KMS-11 (cell line): ENCODE measurements around the gene AASDH.

Source experiments
- H2AFZ ChIP-seq: fragments of 200-600 bp; sonication (generic); 2 replicates; pipeline ENCODE4 v1.6.1; 2016; ENCODE audit warnings: antibody characterized with exemption, mixed run types, low read depth
- H3K27ac ChIP-seq: fragments of 200-600 bp; sonication (generic); 2 replicates; pipeline ENCODE4 v1.6.1; 2016; ENCODE audit warnings: mild to moderate bottlenecking, mixed run types
- H3K27me3 ChIP-seq: fragments of 200-600 bp; sonication (generic); 2 replicates; pipeline ENCODE4 v1.6.1; 2017; ENCODE audit warnings: mild to moderate bottlenecking, low read depth, mixed run types, moderate library complexity; ENCODE audit not compliant: insufficient read depth
- H3K36me3 ChIP-seq: fragments of 200-600 bp; sonication (generic); 2 replicates; pipeline ENCODE4 v1.6.1; 2017; ENCODE audit warnings: mild to moderate bottlenecking, mixed run types; ENCODE audit not compliant: insufficient read depth
- H3K4me1 ChIP-seq: fragments of 200-600 bp; sonication (generic); 2 replicates; pipeline ENCODE4 v1.6.1; 2016; ENCODE audit warnings: mild to moderate bottlenecking, low read depth, mixed run types; ENCODE audit not compliant: poor library complexity, severe bottlenecking
- H3K4me2 ChIP-seq: fragments of 200-600 bp; sonication (generic); 2 replicates; pipeline ENCODE4 v1.7.0; 2016; ENCODE audit warnings: mild to moderate bottlenecking, mixed run types
- H3K4me3 ChIP-seq: fragments of 200-600 bp; sonication (generic); IDR thresholded peaks from 2 replicates; pipeline ENCODE4 v1.6.1; 2017; ENCODE audit warnings: low read depth, low read length, mixed read lengths; ENCODE audit not compliant: insufficient read depth
- H3K79me2 ChIP-seq: fragments of 200-600 bp; sonication (generic); 2 replicates; pipeline ENCODE4 v1.6.1; 2016; ENCODE audit warnings: low read depth, mixed run types; ENCODE audit not compliant: insufficient read depth
- H3K9ac ChIP-seq: fragments of 200-600 bp; sonication (generic); 2 replicates; pipeline ENCODE4 v1.6.1; 2016; ENCODE audit warnings: mild to moderate bottlenecking, mixed run types
- H4K20me1 ChIP-seq: fragments of 200-600 bp; sonication (generic); 2 replicates; pipeline ENCODE4 v1.6.1; 2016; ENCODE audit warnings: mild to moderate bottlenecking, mixed run types; ENCODE audit not compliant: insufficient read depth
- CTCF ChIP-seq: fragments of 200-600 bp; sonication (generic); conservative IDR thresholded peaks from 2 replicates; pipeline ENCODE4 v1.6.1; 2017; ENCODE audit warnings: low read depth, mild to moderate bottlenecking, antibody characterized with exemption, low read length, moderate library complexity, mixed read lengths

AASDH gene

DNA sequence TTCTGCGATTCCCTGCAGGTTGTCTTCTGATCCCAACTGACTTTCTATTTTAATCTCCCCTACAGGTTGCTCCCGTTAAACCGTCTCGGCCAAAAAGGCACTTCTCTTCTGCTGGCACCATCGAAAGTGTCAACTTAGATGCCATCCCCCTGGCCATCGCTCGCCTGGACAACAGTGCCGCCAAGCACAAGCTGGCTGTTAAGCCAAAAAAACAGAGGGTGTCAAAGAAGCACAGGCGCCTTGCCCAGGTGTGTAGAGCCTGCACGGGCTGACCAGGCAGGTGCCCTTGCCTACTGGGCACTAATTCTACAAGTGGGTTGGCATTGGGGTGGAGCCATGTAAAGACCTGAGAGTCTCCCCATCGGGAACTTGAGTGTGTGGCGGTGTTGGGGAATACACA, 74.2 kb downstream of the AASDH start:
- H3K27ac ChIP-seq: no peak overlapping the region
- H3K79me2 ChIP-seq: no peaks in the 10 kb centered on the region
- H3K27me3 ChIP-seq: no peaks in the 10 kb centered on the region
- H3K9ac ChIP-seq: no peak overlapping the region
- no peaks in the 10 kb centered on the region for H3K4me1 ChIP-seq
- H3K4me3 ChIP-seq: no peak overlapping the region
- no peaks in the 10 kb centered on the region for H3K36me3 ChIP-seq
- no peak overlapping the region for H2AFZ ChIP-seq
- no peak for TF ChIP-seq CTCF
- no peaks in the 10 kb centered on the region for H4K20me1 ChIP-seq
- no peak overlapping the region for H3K4me2 ChIP-seq

DNA sequence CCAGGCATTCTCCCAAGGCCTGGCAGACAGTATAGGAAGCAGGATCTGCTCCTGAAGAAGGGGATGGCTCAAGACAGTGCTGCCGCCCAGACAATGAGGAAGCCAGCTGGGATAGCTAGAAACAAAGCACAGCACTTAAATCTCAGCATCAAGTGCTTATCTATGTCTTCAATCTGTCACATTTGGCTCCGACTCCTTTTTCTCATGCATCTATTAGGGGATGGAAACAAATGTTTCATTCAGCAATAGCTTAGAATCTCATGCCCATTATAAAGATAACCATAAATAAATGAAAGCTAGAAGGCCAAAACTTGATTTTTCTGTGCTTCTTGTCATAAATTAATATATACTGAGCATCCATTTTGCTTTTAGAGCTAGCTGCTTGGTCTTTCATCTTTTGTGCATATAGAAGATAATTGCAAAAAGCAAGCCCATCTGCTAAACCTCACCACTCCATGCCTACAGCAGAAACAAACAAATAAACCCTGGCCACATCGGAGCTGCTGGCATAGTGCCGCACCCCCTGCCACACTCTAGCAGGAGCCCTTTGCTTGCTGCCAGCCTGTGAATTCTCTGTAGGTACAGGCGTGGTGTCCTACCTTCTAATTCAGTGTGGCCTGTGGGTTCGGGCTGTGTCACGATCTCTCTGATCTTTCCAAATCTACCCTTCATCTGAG, 75.9 kb downstream of the AASDH start:
- Histone ChIP-seq H3K27me3 (no peaks in the 10 kb centered on the region), H3K4me2 (no peak overlapping the region), H3K79me2 (no peaks in the 10 kb centered on the region), H3K36me3 (no peaks in the 10 kb centered on the region), H3K9ac (no peak overlapping the region), H3K4me3 (no peak overlapping the region), H2AFZ (no peak overlapping the region), H4K20me1 (no peaks in the 10 kb centered on the region), H3K27ac (no peak overlapping the region), H3K4me1 (no peaks in the 10 kb centered on the region)
- no peak for TF ChIP-seq CTCF

DNA sequence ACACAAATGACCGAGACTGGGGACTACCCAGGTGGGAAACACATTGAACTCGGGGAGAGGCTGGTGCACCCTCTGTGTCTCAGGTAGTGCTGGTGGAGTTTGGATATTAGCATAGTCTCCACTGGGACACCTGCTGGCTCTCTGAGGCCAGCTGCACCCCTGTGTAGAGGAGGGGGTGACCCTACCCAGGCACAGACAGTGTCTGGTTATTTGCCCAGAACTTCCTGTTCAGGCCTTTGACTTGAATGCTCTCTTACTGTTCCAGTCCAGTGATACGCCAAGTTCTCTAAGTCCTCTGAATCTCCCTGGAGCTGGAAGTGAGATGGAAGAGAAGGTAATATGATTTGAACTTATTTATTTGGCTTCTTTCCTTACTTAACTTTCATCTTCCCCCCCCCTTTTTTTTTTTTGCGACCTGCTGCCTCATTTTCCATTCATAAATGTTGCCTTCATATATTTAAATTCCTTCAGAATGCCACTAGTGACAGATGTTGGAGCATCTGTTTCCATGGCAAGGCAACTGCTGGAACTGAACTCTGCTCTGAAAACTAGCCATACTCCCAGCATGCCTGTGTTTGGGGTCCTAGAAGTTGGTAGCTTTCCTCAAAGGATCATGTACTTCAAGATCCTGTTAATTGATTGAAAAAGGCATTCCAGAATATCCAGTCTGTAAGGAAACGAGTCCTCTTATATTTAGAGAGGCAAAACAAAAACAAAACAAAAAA, 76.7 kb downstream of the AASDH start:
- TF ChIP-seq CTCF: no peak
- H3K4me1 ChIP-seq: no peaks in the 10 kb centered on the region
- no peak overlapping the region for H3K4me2 ChIP-seq
- no peaks in the 10 kb centered on the region for H3K36me3 ChIP-seq
- H2AFZ ChIP-seq: no peak overlapping the region
- H3K9ac ChIP-seq: no peak overlapping the region
- H3K27ac ChIP-seq: no peak overlapping the region
- H3K79me2 ChIP-seq: no peaks in the 10 kb centered on the region
- no peak overlapping the region for H3K4me3 ChIP-seq
- H3K27me3 ChIP-seq: no peaks in the 10 kb centered on the region
- no peaks in the 10 kb centered on the region for H4K20me1 ChIP-seq

DNA sequence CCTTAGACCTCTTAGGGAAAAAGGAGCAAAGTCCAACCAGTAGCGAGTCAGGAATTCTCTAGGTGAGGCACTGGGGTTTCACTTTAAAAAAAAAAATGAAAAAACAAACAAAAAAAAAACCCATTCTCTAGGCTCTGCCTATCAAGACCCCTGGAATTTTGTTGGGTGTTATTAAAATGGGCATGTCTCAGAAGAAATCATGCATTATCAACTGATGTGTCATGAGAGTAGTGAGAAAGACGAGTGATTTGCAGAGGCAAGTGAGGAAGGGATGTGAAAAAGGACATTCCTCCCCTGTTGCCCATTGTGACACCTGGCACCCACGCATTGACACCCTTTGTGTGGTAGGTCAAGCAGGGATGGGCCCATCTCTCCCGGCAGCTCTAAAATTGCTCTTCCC, 78.9 kb downstream of the AASDH start:
- Histone ChIP-seq H3K36me3 (no peaks in the 10 kb centered on the region), H3K27me3 (no peaks in the 10 kb centered on the region), H3K4me2 (no peak overlapping the region), H3K4me1 (no peaks in the 10 kb centered on the region), H3K27ac (no peak overlapping the region), H3K4me3 (no peak overlapping the region), H3K79me2 (no peaks in the 10 kb centered on the region), H2AFZ (no peak overlapping the region), H3K9ac (no peak overlapping the region), H4K20me1 (no peaks in the 10 kb centered on the region)
- TF ChIP-seq CTCF: no peak
